DOHH2 (cell line): ENCODE results near the gene MED29.

ENCODE experiments used
- H3F3A ChIP-seq: fragments of 200-600 bp; sonication (generic), shearing (Covaris generic); 2 replicates; pipeline ENCODE4 v1.6.0; 2016; ENCODE audit warnings: antibody characterized with exemption, mild to moderate bottlenecking; ENCODE audit not compliant: control insufficient read depth, insufficient read depth
- H3K27ac ChIP-seq: fragments of 200-600 bp; sonication (generic); 2 replicates; pipeline ENCODE4 v1.5.1; 2014; ENCODE audit warnings: low read depth, mild to moderate bottlenecking, low read length, moderate library complexity
- H3K27me3 ChIP-seq: fragments of 200-600 bp; sonication (generic); 2 replicates; pipeline ENCODE4 v1.6.1; 2014; ENCODE audit warnings: mild to moderate bottlenecking, low read length, mixed read lengths; ENCODE audit not compliant: control insufficient read depth
- H3K36me3 ChIP-seq: fragments of 200-600 bp; sonication (generic); 2 replicates; pipeline ENCODE4 v1.6.1; 2014; ENCODE audit warnings: mild to moderate bottlenecking, low read length, moderate library complexity, mixed read lengths; ENCODE audit not compliant: control insufficient read depth
- H3K4me1 ChIP-seq: fragments of 200-600 bp; sonication (generic); 2 replicates; pipeline ENCODE4 v1.6.1; 2014; ENCODE audit warnings: mild to moderate bottlenecking, low read length, mixed read lengths; ENCODE audit not compliant: control insufficient read depth
- H3K4me2 ChIP-seq: fragments of 200-600 bp; sonication (generic); 2 replicates; pipeline ENCODE4 v1.6.0; 2014; ENCODE audit warnings: mild to moderate bottlenecking, low read length, moderate library complexity
- H3K4me3 ChIP-seq: fragments of 200-600 bp; sonication (generic); 2 replicates; pipeline ENCODE4 v1.5.1; 2014; ENCODE audit warnings: mild to moderate bottlenecking, low read length, mixed read lengths
- H3K79me2 ChIP-seq: fragments of 200-600 bp; sonication (generic); 2 replicates; pipeline ENCODE4 v1.6.1; 2014; ENCODE audit warnings: mild to moderate bottlenecking, low read length, mixed read lengths; ENCODE audit not compliant: control insufficient read depth
- H3K9me2 ChIP-seq: fragments of 200-600 bp; sonication (generic); replicated peaks from 2 replicates; pipeline ENCODE4 v1.6.1; 2014; ENCODE audit warnings: mild to moderate bottlenecking, low read length, mixed read lengths; ENCODE audit not compliant: control insufficient read depth
- H3K9me3 ChIP-seq: fragments of 200-600 bp; sonication (generic); 2 replicates; pipeline ENCODE4 v1.6.1; 2014; ENCODE audit warnings: antibody characterized with exemption, low read length, mixed read lengths; ENCODE audit not compliant: control insufficient read depth, insufficient read depth
- H4K20me1 ChIP-seq: fragments of 200-600 bp; sonication (generic); 2 replicates; pipeline ENCODE4 v1.6.0; 2014; ENCODE audit warnings: low read depth, mild to moderate bottlenecking, antibody characterized with exemption, low read length, moderate library complexity; ENCODE audit not compliant: control insufficient read depth, insufficient read depth
- EZH2phosphoT487 ChIP-seq: fragments of 200-600 bp; sonication (generic); IDR thresholded peaks from 2 replicates; pipeline ENCODE4 v1.6.1; 2017; ENCODE audit warnings: borderline replicate concordance, mild to moderate bottlenecking, antibody characterized with exemption, low read length, moderate library complexity, mixed read lengths
- TF ChIP-seq, protein P1 (sequence below): fragments of 200-600 bp; sonication (generic); IDR thresholded peaks from one replicate; pipeline ENCODE4 v1.5.1; 2014; ENCODE audit warnings: antibody characterized with exemption, mild to moderate bottlenecking, low read depth, low read length; ENCODE audit not compliant: poor library complexity, severe bottlenecking

The MED29 gene

DNA sequence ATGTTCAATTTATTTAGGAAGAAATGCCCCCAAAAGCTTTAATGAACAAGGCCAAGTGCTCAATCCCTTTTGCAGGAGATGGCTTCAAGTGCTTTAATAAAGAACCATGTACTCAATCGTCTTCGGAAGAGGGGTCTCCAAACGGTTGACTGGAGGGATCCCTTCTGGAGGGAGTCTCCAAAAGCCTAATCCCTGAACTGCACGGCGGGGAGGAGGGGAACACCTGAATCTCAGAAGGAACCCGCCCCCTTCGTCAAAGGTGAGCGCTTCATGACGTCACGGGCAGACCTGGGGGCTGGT is 777 bp upstream of the MED29 start:
- peaks cover 57% of the 10 kb centered on the region for H3K36me3 ChIP-seq
- H3K9me3 ChIP-seq = no peaks in the 10 kb centered on the region

DNA sequence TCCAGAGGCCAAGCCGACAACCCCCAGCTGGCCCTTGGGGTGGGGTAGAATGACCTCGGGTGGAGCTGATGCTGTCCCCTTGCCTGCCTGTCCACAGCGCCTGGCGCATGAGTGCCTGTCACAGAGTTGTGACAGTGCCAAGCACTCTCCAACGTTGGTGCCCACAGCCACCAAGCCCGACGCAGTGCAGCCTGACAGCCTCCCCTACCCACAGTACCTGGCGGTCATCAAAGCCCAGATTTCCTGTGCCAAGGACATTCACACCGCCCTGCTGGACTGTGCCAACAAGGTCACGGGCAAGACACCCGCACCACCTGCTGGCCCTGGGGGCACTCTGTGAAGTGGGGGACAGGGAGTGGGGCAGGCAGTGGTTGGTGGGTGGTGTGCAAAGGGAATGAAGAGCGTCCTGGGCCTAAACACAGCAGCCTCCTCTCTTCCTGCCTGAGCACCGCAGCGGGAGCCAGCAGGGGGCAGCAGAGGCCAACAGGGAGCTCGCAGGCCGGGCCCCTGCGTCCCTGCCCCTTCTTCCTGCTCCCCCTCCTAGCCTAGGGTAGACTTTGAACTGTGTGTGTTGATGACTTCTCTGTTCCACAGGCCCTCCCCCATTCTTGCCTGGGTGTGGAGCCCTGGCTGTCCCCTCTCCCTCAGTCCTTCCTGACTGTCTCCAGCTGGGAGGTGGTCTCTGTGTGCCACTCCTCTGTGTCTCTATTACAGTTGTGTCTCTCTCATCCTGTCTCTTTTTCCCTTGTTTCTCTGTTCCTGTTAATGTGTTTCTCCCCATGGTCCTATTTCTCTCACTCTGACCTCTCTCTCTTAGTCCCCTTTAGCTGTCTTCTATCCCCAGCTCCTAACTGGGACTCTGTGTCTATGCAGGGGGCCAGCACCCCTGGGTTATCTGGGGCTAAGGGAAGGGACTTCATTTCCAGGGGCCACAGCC is 6.5 kb downstream of the MED29 start:
- Histone ChIP-seq H3K27me3 (no peaks in the 10 kb centered on the region), H3F3A (peaks cover 21% of the 10 kb centered on the region), H3K4me1 (peaks cover 54% of the 10 kb centered on the region), H3K36me3 (peaks cover 24% of the 10 kb centered on the region), H4K20me1 (no peaks in the 10 kb centered on the region), H3K9me3 (no peaks in the 10 kb centered on the region), H3K4me3 (peak overlapping the region; percentile 51), H3K9me2 (no peaks in the 10 kb centered on the region), H3K79me2 (peaks cover 19% of the 10 kb centered on the region), H3K27ac (peak overlapping the region; percentile 77), H3K4me2 (peak overlapping the region; percentile 62)
- no peak for TF ChIP-seq EZH2phosphoT487
- TF ChIP-seq, protein P1, sequence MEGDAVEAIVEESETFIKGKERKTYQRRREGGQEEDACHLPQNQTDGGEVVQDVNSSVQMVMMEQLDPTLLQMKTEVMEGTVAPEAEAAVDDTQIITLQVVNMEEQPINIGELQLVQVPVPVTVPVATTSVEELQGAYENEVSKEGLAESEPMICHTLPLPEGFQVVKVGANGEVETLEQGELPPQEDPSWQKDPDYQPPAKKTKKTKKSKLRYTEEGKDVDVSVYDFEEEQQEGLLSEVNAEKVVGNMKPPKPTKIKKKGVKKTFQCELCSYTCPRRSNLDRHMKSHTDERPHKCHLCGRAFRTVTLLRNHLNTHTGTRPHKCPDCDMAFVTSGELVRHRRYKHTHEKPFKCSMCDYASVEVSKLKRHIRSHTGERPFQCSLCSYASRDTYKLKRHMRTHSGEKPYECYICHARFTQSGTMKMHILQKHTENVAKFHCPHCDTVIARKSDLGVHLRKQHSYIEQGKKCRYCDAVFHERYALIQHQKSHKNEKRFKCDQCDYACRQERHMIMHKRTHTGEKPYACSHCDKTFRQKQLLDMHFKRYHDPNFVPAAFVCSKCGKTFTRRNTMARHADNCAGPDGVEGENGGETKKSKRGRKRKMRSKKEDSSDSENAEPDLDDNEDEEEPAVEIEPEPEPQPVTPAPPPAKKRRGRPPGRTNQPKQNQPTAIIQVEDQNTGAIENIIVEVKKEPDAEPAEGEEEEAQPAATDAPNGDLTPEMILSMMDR = peak; percentile 91

More for the DNA sequence above, 777 bp upstream of the MED29 start:
- Histone ChIP-seq H3K27me3 (no peaks in the 10 kb centered on the region), H3K4me3 (peak overlapping the region; percentile 80), H3F3A (no peaks in the 10 kb centered on the region; the same call in 1 of the 2 replicates), H3K4me1 (peaks cover 18% of the 10 kb centered on the region), H3K79me2 (peaks cover 39% of the 10 kb centered on the region), H3K9me2 (no peaks in the 10 kb centered on the region), H4K20me1 (peaks cover 4% of the 10 kb centered on the region; the same call in 1 of the 2 replicates), H3K27ac (peak overlapping the region; percentile 78), H3K4me2 (peak overlapping the region; percentile 90)
- TF ChIP-seq EZH2phosphoT487 = no peak
- TF ChIP-seq, protein P1 = no peak

DNA sequence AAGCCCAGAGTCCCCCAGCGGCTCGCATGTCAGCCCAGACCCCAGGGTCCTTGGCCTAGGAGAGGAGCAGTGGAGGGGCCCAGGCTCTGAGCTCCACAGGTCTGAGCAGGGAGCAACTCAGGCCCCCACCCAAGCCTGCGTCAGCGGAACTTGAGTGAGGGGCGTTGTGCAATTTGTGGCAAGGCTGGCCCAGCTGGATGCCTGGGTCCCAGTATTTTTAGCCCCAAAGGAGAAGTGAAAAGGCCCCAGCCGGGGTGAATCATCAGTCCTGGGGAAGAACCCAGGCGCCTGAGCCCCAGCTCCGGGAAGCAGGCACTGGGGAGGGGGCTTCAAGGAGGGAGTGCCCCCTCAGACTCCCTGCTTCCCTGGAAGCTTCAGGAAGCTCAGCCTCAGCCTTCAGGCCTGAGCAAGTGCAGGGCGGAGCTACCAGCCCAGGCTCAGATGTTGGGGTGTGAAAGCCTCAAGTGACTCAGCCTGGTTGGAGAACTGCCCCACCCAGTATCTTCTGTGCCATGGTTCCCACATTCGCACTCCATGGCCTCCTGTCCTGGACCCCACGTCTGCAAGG is 7.2 kb downstream of the MED29 start:
- H3K4me2 ChIP-seq = peak overlapping the region; percentile 62
- no peaks in the 10 kb centered on the region for H3K9me3 ChIP-seq
- H3K27me3 ChIP-seq = no peaks in the 10 kb centered on the region
- TF ChIP-seq, protein P1 = no peak
- TF ChIP-seq EZH2phosphoT487 = no peak
- H3K36me3 ChIP-seq = peaks cover 22% of the 10 kb centered on the region
- peaks cover 21% of the 10 kb centered on the region for H3K79me2 ChIP-seq
- peaks cover 21% of the 10 kb centered on the region for H3F3A ChIP-seq
- H3K9me2 ChIP-seq = no peaks in the 10 kb centered on the region
- peak overlapping the region; percentile 51 for H3K4me3 ChIP-seq
- peak overlapping the region; percentile 77 for H3K27ac ChIP-seq
- H3K4me1 ChIP-seq = peaks cover 61% of the 10 kb centered on the region
- no peaks in the 10 kb centered on the region for H4K20me1 ChIP-seq
